Vagina (tissue), 2 donors: Measurements from ENCODE around the gene RGS21. TPM values are rescaled to one million over a fixed set of nuclear protein-coding genes. Genes with fewer than 3 reads are reported as not detected.

ENCODE experiments used
- DNase-seq, 2 donors: peaks; one replicate each; pipeline ENCODE4 v3.0.0-alpha.2; 2017; ENCODE audit errors: extremely low spot score in 2 of 2
- H3K27ac ChIP-seq: fragments of 200-600 bp; sonication (generic); one replicate; pipeline ENCODE4 v1.5.1; 2019
- H3K27me3 ChIP-seq: fragments of 200-600 bp; sonication (generic); one replicate; pipeline ENCODE4 v1.5.1; 2019
- H3K36me3 ChIP-seq, 2 donors: fragments of 200-600 bp; sonication (generic); one replicate each; pipeline ENCODE4 v1.5.1; 2017 to 2019
- H3K4me1 ChIP-seq: fragments of 200-600 bp; sonication (generic); one replicate; pipeline ENCODE4 v1.5.1; 2019
- H3K4me3 ChIP-seq, 2 donors: fragments of 200-600 bp; sonication (generic); 1 replicate in 1 of 2; 2 replicates in 1 of 2; pipeline ENCODE4 v1.5.1; 2016 to 2019
- H3K9me3 ChIP-seq: fragments of 200-600 bp; sonication (generic); one replicate; pipeline ENCODE4 v1.5.1; 2019
- CTCF ChIP-seq, 3 experiments: fragments of 450-650 bp in 2 of 3; fragments of 200-600 bp in 1 of 3; sonication (generic) in 1 of 3; IDR thresholded peaks; one replicate each; pipeline ENCODE4 v1.5.1; 2017 to 2019; ENCODE audit warnings: antibody characterized with exemption in 3 of 3, mild to moderate bottlenecking in 2 of 3, moderate library complexity in 2 of 3
- POLR2A ChIP-seq, 2 donors: fragments of 450-650 bp; IDR thresholded peaks; one replicate each; pipeline ENCODE4 v1.6.1; 2017; ENCODE audit warnings: antibody characterized with exemption in 2 of 2, mild to moderate bottlenecking in 2 of 2, moderate library complexity in 2 of 2
- POLR2AphosphoS5 ChIP-seq, 2 donors: sonication (generic); formaldehyde crosslinking; IDR thresholded peaks; one replicate each; pipeline ENCODE4 v1.9.0; 2017; ENCODE audit warnings: antibody characterized with exemption in 2 of 2, mild to moderate bottlenecking in 2 of 2, low read depth in 1 of 2; ENCODE audit not compliant: insufficient read depth in 1 of 2
- intact Hi-C: fragments of 100-400 bp; cut with DNase I; formaldehyde crosslinking; loops from one replicate; pipeline ENCODE4 v1.15.1; 2023
- total RNA-seq: library from RNA; depleted of rRNA; stranded (reverse); fragments of >200 nt; gene quantifications from one replicate; pipeline ENCODE4 v1.2.3, GENCODE V29; 2016

Gene RGS21
- not detected for total RNA-seq

DNA sequence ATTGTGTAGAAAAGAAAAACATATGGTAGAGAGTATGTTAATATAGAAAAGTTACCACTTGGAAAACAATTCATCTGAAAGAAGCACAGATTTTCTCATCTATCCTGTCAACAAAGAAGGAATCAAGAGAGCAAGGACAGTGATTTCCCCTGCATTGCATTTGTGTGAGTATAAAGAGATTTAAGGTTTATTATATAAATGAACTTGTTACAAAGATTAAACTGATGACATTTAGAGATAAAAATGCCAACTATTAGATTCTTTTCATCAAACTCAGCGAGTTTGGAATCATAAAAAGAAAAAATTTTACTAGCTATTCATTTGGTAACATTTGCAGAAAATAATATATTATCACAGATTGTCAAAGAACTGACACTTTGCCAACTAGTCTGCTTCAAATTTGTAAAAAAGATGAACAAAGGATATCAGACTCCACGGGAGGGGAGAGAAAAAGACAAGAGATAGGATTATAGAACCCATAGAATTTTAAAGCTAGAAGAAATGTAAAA is at the start of gene RGS21:
Gene RGS21, plus strand, starts transcription at position 51 of the 509 bp plus-strand sequence. CDS start 26,045 bp downstream, outside the sequence.
- H3K36me3 ChIP-seq, result no peaks in the 10 kb centered on the region
- H3K4me3 ChIP-seq, result no peak within 1 kb of the TSS
- H3K27ac ChIP-seq, result no peak within 1 kb of the TSS
- TF ChIP-seq CTCF (IDR thresholded peaks at IDR 0.05), result no peak
- TF ChIP-seq POLR2AphosphoS5 (IDR thresholded peaks at IDR 0.05; ENCODE audit: insufficient read depth in 1 of 2, low read depth in 1 of 2), result no peak
- no peak for TF ChIP-seq POLR2A (IDR thresholded peaks at IDR 0.05)
- intact Hi-C loops, result no loop called here
- no peaks in the 10 kb centered on the region for H3K9me3 ChIP-seq
- H3K4me1 ChIP-seq, result no peaks in the 10 kb centered on the region
- no peaks in the 10 kb centered on the region for H3K27me3 ChIP-seq
- no peak for DNase-seq

DNA sequence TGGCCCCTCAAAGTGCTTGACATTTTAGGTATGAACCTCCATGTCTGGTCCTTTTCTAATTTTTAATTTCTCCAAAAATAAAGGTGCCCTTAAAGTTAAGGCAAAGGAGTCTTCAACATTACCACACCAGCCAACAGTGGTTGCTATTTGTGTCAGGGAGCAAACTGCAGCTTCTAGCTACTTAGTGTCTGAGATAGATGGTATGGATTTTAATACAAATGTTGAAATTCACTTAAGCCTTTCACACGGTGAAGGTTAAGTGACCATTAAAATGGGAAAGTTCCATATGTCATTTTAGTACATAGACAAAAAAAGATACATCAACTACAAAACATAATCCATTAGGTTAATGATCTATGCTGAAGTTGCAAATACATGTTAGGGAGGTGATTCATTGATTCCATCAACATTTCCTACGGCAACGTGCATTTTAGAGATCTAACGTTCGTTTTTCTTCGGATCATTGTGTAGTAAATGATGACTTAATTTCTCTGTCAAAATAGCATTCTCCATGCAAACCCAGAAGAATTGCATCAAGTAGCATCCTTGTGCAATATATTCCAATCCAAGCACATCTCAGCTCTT is 48.2 kb upstream of the RGS21 start:
- intact Hi-C loops, result no loop called here
- no peaks in the 10 kb centered on the region for H3K36me3 ChIP-seq
- no peak overlapping the region for H3K27ac ChIP-seq
- H3K4me3 ChIP-seq, result no peak overlapping the region
- DNase-seq, result no peak
- H3K4me1 ChIP-seq, result no peaks in the 10 kb centered on the region
- TF ChIP-seq CTCF (IDR thresholded peaks at IDR 0.05), result no peak
- TF ChIP-seq POLR2A (IDR thresholded peaks at IDR 0.05), result no peak
- no peak for TF ChIP-seq POLR2AphosphoS5 (IDR thresholded peaks at IDR 0.05; ENCODE audit: insufficient read depth in 1 of 2, low read depth in 1 of 2)
- H3K27me3 ChIP-seq, result no peaks in the 10 kb centered on the region
- H3K9me3 ChIP-seq, result no peaks in the 10 kb centered on the region

DNA sequence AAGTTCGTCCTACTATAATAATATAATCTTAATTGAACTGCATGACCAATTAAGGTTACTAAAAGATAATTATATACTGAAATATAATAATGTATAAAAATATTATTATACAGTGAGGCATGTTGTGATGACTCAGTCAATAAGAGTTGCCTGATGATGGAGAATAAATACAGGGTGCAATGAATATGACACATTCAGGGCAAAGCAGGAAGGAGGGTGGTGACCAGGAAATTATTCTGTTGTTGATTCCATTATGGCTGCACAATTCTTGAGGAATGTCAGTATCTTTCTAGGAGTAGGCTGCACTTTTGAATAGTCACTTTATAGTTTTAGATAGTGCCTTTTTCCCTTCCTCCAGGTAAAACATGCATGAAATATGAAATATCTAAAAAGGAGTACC is 46.4 kb upstream of the RGS21 start:
- H3K27me3 ChIP-seq, result no peaks in the 10 kb centered on the region
- no peaks in the 10 kb centered on the region for H3K36me3 ChIP-seq
- no peak for TF ChIP-seq POLR2A (IDR thresholded peaks at IDR 0.05)
- TF ChIP-seq POLR2AphosphoS5 (IDR thresholded peaks at IDR 0.05; ENCODE audit: insufficient read depth in 1 of 2, low read depth in 1 of 2), result no peak
- TF ChIP-seq CTCF (IDR thresholded peaks at IDR 0.05), result no peak
- no peaks in the 10 kb centered on the region for H3K4me1 ChIP-seq
- intact Hi-C loops, result no loop called here
- no peak overlapping the region for H3K4me3 ChIP-seq
- no peak overlapping the region for H3K27ac ChIP-seq
- H3K9me3 ChIP-seq, result no peaks in the 10 kb centered on the region
- DNase-seq, result no peak

GRCh38 chr1:192272732-192273131 is 44.1 kb upstream of the RGS21 start:
- Histone ChIP-seq H3K36me3 (no peaks in the 10 kb centered on the region), H3K4me3 (no peak overlapping the region), H3K27ac (no peak overlapping the region), H3K9me3 (no peaks in the 10 kb centered on the region), H3K27me3 (no peaks in the 10 kb centered on the region), H3K4me1 (no peaks in the 10 kb centered on the region)
- intact Hi-C loops, result no loop called here
- TF ChIP-seq CTCF (IDR thresholded peaks at IDR 0.05), result no peak
- no peak for TF ChIP-seq POLR2A (IDR thresholded peaks at IDR 0.05)
- no peak for TF ChIP-seq POLR2AphosphoS5 (IDR thresholded peaks at IDR 0.05; ENCODE audit: insufficient read depth in 1 of 2, low read depth in 1 of 2)
- no peak for DNase-seq

DNA sequence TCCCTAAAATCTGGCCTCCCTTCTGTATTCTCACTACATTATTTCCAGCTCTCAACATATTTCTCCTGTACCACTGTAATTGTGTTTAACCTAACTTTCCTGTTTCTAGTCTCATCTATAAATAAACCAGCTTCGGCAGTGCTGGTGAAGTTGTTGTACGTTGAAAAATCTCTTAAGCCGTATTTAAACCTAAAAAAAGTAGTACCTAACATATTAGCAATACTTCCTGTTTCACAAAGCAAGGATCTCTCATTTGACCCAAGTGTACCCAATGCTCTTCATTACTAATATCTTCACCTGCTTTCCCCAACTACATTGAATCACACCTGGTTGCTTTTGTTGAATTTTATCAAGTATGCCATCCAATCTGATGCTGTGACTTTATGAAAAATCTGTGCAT is 42.2 kb upstream of the RGS21 start:
- intact Hi-C loops, result no loop called here
- Histone ChIP-seq H3K4me1 (no peaks in the 10 kb centered on the region), H3K27ac (no peak overlapping the region), H3K9me3 (no peaks in the 10 kb centered on the region), H3K27me3 (no peaks in the 10 kb centered on the region), H3K4me3 (no peak overlapping the region), H3K36me3 (no peaks in the 10 kb centered on the region)
- TF ChIP-seq POLR2A (IDR thresholded peaks at IDR 0.05), result no peak
- TF ChIP-seq POLR2AphosphoS5 (IDR thresholded peaks at IDR 0.05; ENCODE audit: insufficient read depth in 1 of 2, low read depth in 1 of 2), result no peak
- no peak for TF ChIP-seq CTCF (IDR thresholded peaks at IDR 0.05)
- no peak for DNase-seq
